Nephron progenitor cell (in vitro differentiated cells): ENCODE results near the gene HAUS5.

Experiments
- DNase-seq: peaks from one replicate; pipeline ENCODE4 v3.0.0; 2021
- H3K27ac Mint-ChIP-seq: 2 replicates; pipeline ENCODE4 v1.8.0; 2021; ENCODE audit warnings: mild to moderate bottlenecking, moderate library complexity, mixed read lengths
- H3K27me3 Mint-ChIP-seq: 2 replicates; pipeline ENCODE4 v1.8.0; 2021; ENCODE audit warnings: mild to moderate bottlenecking, low read depth, mixed read lengths; ENCODE audit not compliant: poor library complexity
- H3K36me3 Mint-ChIP-seq: 2 replicates; pipeline ENCODE4 v1.8.0; 2021; ENCODE audit warnings: low read depth, mixed read lengths
- H3K4me1 Mint-ChIP-seq: 2 replicates; pipeline ENCODE4 v1.8.0; 2021; ENCODE audit warnings: mixed read lengths
- H3K4me3 Mint-ChIP-seq: 2 replicates; pipeline ENCODE4 v1.8.0; 2021; ENCODE audit warnings: mild to moderate bottlenecking, moderate library complexity, mixed read lengths
- H3K9me3 Mint-ChIP-seq: 2 replicates; pipeline ENCODE4 v1.8.0; 2021; ENCODE audit warnings: mild to moderate bottlenecking, moderate library complexity, mixed read lengths
- TF ChIP-seq, protein P1 (sequence below): fragments of 200-600 bp; sonication (generic); IDR thresholded peaks from 2 replicates; pipeline ENCODE4 v1.5.0; 2021; ENCODE audit warnings: antibody characterized with exemption

Gene HAUS5

GRCh38 chr19:35633727-35634440, 21.3 kb downstream of the HAUS5 start:
- no peak for DNase-seq
- no peaks in the 10 kb centered on the region for H3K9me3 Mint-ChIP-seq
- H3K4me3 Mint-ChIP-seq, result no peak overlapping the region
- H3K27me3 Mint-ChIP-seq, result peaks cover 1% of the 10 kb centered on the region
- no peak overlapping the region for H3K27ac Mint-ChIP-seq
- peaks cover 50% of the 10 kb centered on the region for H3K36me3 Mint-ChIP-seq
- peaks cover 11% of the 10 kb centered on the region for H3K4me1 Mint-ChIP-seq
- TF ChIP-seq, protein P1, sequence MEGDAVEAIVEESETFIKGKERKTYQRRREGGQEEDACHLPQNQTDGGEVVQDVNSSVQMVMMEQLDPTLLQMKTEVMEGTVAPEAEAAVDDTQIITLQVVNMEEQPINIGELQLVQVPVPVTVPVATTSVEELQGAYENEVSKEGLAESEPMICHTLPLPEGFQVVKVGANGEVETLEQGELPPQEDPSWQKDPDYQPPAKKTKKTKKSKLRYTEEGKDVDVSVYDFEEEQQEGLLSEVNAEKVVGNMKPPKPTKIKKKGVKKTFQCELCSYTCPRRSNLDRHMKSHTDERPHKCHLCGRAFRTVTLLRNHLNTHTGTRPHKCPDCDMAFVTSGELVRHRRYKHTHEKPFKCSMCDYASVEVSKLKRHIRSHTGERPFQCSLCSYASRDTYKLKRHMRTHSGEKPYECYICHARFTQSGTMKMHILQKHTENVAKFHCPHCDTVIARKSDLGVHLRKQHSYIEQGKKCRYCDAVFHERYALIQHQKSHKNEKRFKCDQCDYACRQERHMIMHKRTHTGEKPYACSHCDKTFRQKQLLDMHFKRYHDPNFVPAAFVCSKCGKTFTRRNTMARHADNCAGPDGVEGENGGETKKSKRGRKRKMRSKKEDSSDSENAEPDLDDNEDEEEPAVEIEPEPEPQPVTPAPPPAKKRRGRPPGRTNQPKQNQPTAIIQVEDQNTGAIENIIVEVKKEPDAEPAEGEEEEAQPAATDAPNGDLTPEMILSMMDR, result no peak

- H3K4me3 Mint-ChIP-seq, result no peak overlapping the region
- H3K27ac Mint-ChIP-seq, result peak overlapping the region; percentile 45
- no peaks in the 10 kb centered on the region for H3K9me3 Mint-ChIP-seq
- peaks cover 36% of the 10 kb centered on the region for H3K36me3 Mint-ChIP-seq
- no peaks in the 10 kb centered on the region for H3K27me3 Mint-ChIP-seq
- peaks cover 21% of the 10 kb centered on the region for H3K4me1 Mint-ChIP-seq
- no peak for DNase-seq
- TF ChIP-seq, protein P1, result no peak
Measured at GRCh38 chr19:35636651-35637050, 24.1 kb downstream of the HAUS5 start.

DNA sequence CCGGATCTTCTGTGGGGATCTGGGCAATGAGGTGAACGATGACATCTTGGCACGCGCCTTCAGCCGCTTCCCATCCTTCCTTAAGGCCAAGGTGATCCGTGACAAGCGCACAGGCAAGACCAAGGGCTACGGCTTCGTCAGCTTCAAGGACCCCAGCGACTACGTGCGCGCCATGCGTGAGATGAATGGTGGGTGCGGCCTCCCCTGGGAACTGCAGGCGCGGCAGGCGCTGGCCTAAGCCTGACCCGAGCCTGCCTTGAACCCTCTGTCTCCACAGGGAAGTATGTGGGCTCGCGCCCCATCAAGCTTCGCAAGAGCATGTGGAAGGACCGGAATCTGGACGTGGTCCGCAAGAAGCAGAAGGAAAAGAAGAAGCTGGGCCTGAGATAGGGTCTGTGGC, 24.6 kb downstream of the HAUS5 start:
- Mint-ChIP-seq H3K27me3 (no peaks in the 10 kb centered on the region), H3K4me1 (peaks cover 24% of the 10 kb centered on the region), H3K9me3 (no peaks in the 10 kb centered on the region), H3K36me3 (peaks cover 31% of the 10 kb centered on the region), H3K27ac (peak overlapping the region; percentile 45), H3K4me3 (no peak overlapping the region)
- TF ChIP-seq, protein P1, result no peak
- no peak for DNase-seq

GRCh38 chr19:35639321-35639639, 26.7 kb downstream of the HAUS5 start:
- Mint-ChIP-seq H3K4me3 (peak overlapping the region; percentile 3), H3K27ac (peak overlapping the region; percentile 91)

GRCh38 chr19:35639863-35640262, 27.3 kb downstream of the HAUS5 start:
- Mint-ChIP-seq H3K27ac (no peak overlapping the region), H3K4me1 (peaks cover 35% of the 10 kb centered on the region), H3K36me3 (peaks cover 18% of the 10 kb centered on the region), H3K27me3 (no peaks in the 10 kb centered on the region), H3K9me3 (no peaks in the 10 kb centered on the region), H3K4me3 (peak overlapping the region; percentile 3)
- no peak for DNase-seq
- TF ChIP-seq, protein P1, result no peak

More at GRCh38 chr19:35639321-35639639, 26.7 kb downstream of the HAUS5 start:
- Mint-ChIP-seq H3K27me3 (no peaks in the 10 kb centered on the region), H3K36me3 (peaks cover 21% of the 10 kb centered on the region), H3K4me1 (peaks cover 31% of the 10 kb centered on the region), H3K9me3 (no peaks in the 10 kb centered on the region)
- no peak for DNase-seq
- TF ChIP-seq, protein P1, result no peak

DNA sequence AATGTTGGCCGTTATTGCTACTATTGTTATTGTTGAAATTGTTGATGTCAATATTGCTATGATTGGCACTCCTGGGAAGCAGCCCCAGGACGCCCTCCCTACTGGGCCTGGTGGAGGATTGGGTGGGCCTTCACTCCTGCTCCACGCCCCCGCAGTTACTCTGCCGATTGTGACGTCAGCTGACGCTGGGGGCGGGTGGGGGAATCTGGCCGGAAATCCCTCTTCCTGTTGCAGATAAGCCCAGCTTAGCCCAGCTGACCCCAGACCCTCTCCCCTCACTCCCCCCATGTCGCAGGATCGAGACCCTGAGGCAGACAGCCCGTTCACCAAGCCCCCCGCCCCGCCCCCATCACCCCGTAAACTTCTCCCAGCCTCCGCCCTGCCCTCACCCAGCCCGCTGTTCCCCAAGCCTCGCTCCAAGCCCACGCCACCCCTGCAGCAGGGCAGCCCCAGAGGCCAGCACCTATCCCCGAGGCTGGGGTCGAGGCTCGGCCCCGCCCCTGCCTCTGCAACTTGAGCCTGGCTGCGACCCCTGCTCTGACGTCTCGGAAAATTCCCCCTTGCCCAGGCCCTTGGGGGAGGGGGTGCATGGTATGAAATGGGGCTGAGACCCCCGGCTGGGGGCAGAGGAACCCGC, 29.1 kb downstream of the HAUS5 start, which contains the start of gene ETV2:
TSS of gene ETV2 (plus strand) at position 231 of the 637 bp plus-strand sequence. CDS start 716 bp downstream, outside the sequence.
- Mint-ChIP-seq H3K4me1 (peaks cover 46% of the 10 kb centered on the region), H3K4me3 (peak within 1 kb of the TSS; percentile 84), H3K27ac (no peak within 1 kb of the TSS), H3K27me3 (peaks cover 5% of the 10 kb centered on the region), H3K9me3 (no peaks in the 10 kb centered on the region), H3K36me3 (peaks cover 8% of the 10 kb centered on the region)
- TF ChIP-seq, protein P1, result no peak
- peak; percentile 52 for DNase-seq
